COR-L47 (cell line): Measurements from ENCODE around the gene LRP1B.

Experiments
- DNase-seq: peaks from one replicate; lab custom pipeline; 2025; lab: John Stamatoyannopoulos, UW

The LRP1B gene

GRCh38 chr2:141508806-141509595 is 621.8 kb downstream of the LRP1B start:
- DNase-seq, result no peak

- no peak for DNase-seq
Observed at GRCh38 chr2:141508086-141508752, 622.6 kb downstream of the LRP1B start.

GRCh38 chr2:141506135-141506534 is 624.7 kb downstream of the LRP1B start:
- DNase-seq, result no peak

GRCh38 chr2:141501752-141502151 is 629.1 kb downstream of the LRP1B start:
- DNase-seq, result no peak

- no peak for DNase-seq
Observed at GRCh38 chr2:141499123-141499522, 631.7 kb downstream of the LRP1B start.

GRCh38 chr2:141498561-141498960 is 632.3 kb downstream of the LRP1B start:
- no peak for DNase-seq

GRCh38 chr2:141497272-141497671 is 633.5 kb downstream of the LRP1B start:
- DNase-seq, result no peak

GRCh38 chr2:141496810-141497209 is 634.0 kb downstream of the LRP1B start:
- no peak for DNase-seq

- DNase-seq, result no peak
Observed at GRCh38 chr2:141493936-141494335, 636.9 kb downstream of the LRP1B start.

GRCh38 chr2:141492816-141493215 is 638.0 kb downstream of the LRP1B start:
- DNase-seq, result no peak

GRCh38 chr2:141490886-141491285 is 639.9 kb downstream of the LRP1B start:
- no peak for DNase-seq

GRCh38 chr2:141482697-141483096 is 648.1 kb downstream of the LRP1B start:
- DNase-seq, result no peak

GRCh38 chr2:141475801-141476200 is 655.0 kb downstream of the LRP1B start:
- no peak for DNase-seq

GRCh38 chr2:141468761-141469160 is 662.1 kb downstream of the LRP1B start:
- no peak for DNase-seq

GRCh38 chr2:141467331-141467730 is 663.5 kb downstream of the LRP1B start:
- DNase-seq, result no peak

- DNase-seq, result no peak
Observed at GRCh38 chr2:141464995-141465394, 665.8 kb downstream of the LRP1B start.

- DNase-seq, result no peak
Observed at GRCh38 chr2:141458351-141458750, 672.5 kb downstream of the LRP1B start.

- no peak for DNase-seq
Observed at GRCh38 chr2:141455877-141456276, 674.9 kb downstream of the LRP1B start.

- no peak for DNase-seq
Observed at GRCh38 chr2:141455211-141455826, 675.5 kb downstream of the LRP1B start.

GRCh38 chr2:141440072-141440635 is 690.7 kb downstream of the LRP1B start:
- no peak for DNase-seq

GRCh38 chr2:141439524-141439923 is 691.3 kb downstream of the LRP1B start:
- DNase-seq, result peak; percentile 3

GRCh38 chr2:141438536-141438935 is 692.3 kb downstream of the LRP1B start:
- no peak for DNase-seq

GRCh38 chr2:141437521-141437920 is 693.3 kb downstream of the LRP1B start:
- DNase-seq, result no peak
